Gastrocnemius medialis (tissue), 4 donors: ENCODE data around the gene BBS9. TPM values are rescaled to one million over a fixed set of nuclear protein-coding genes. Genes with fewer than 3 reads are reported as not detected.

Experiments
- ATAC-seq, 2 donors: fragments of 150-250 bp; one replicate each; pipeline ENCODE4 v1.9.1; 2016
- DNase-seq, 2 donors: peaks; one replicate each; pipeline ENCODE4 v3.0.0-alpha.2; 2019
- H3K27ac ChIP-seq, 4 donors: fragments of 200-600 bp; sonication (generic); 1 replicate in 1 of 4; 2 replicates in 3 of 4; pipeline ENCODE4 v1.5.1; 2016 to 2018; ENCODE audit warnings: mild to moderate bottlenecking in 2 of 4, moderate library complexity in 1 of 4
- H3K27me3 ChIP-seq, 3 donors: fragments of 200-600 bp; sonication (generic) in 2 of 3; 1 replicate in 1 of 3; 2 replicates in 2 of 3; pipeline versions ENCODE4 v1.5.1 to v1.6.0; 2016 to 2019; ENCODE audit warnings: mild to moderate bottlenecking in 1 of 3, moderate library complexity in 1 of 3
- H3K36me3 ChIP-seq, 2 donors: fragments of 200-600 bp; sonication (generic) in 1 of 2; one replicate each; pipeline ENCODE4 v1.5.1; 2017 to 2018
- H3K4me1 ChIP-seq, 2 donors: fragments of 200-600 bp; sonication (generic) in 1 of 2; one replicate each; pipeline ENCODE4 v1.5.1; 2016 to 2017; ENCODE audit warnings: mild to moderate bottlenecking in 2 of 2
- H3K4me3 ChIP-seq, 4 donors: fragments of 200-600 bp; sonication (generic) in 3 of 4; 1 replicate in 1 of 4; 2 replicates in 3 of 4; pipeline ENCODE4 v1.5.1; 2016 to 2019; ENCODE audit warnings: mild to moderate bottlenecking in 2 of 4
- H3K9me3 ChIP-seq, 3 donors: fragments of 200-600 bp; sonication (generic) in 2 of 3; 1 replicate in 1 of 3; 2 replicates in 2 of 3; pipeline ENCODE4 v1.5.1; 2016 to 2019
- POLR2A ChIP-seq, 2 donors: fragments of 450-650 bp; IDR thresholded peaks; one replicate each; pipeline ENCODE4 v1.6.1; 2017; ENCODE audit warnings: antibody characterized with exemption in 2 of 2, mild to moderate bottlenecking in 2 of 2, moderate library complexity in 2 of 2
- in situ Hi-C, 4 donors: fragments of 200-750 bp; cut with MboI; loops; one replicate each; pipeline versions ENCODE4 v1.15.0 to v1.8.0; 2017; ENCODE audit warnings: low sequenced_read_pairs in 4 of 4
- intact Hi-C: fragments of 100-400 bp; cut with DNase I; formaldehyde crosslinking; loops from one replicate; pipeline ENCODE4 v1.15.1; 2023; ENCODE audit warnings: low total_unique reads
- total RNA-seq, 4 donors: library from RNA; depleted of rRNA; stranded (reverse); fragments of >200 nt; gene quantifications; one replicate each; pipeline versions ENCODE4 v1.1.0 to v1.2.3, GENCODE V29; 2016
- TF ChIP-seq, protein P1 (sequence below), 5 experiments: fragments of 450-650 bp in 3 of 5; fragments of 200-600 bp in 2 of 5; sonication (generic) in 2 of 5; IDR thresholded peaks in 4 of 5; conservative IDR thresholded peaks in 1 of 5; 1 replicate in 4 of 5; 2 replicates in 1 of 5; pipeline ENCODE4 v1.5.1; 2016 to 2019; ENCODE audit warnings: antibody characterized with exemption in 5 of 5, mild to moderate bottlenecking in 3 of 5, moderate library complexity in 3 of 5

The BBS9 gene
- total RNA-seq, 4 donors from 2014 or later, result 3.5 to 6.5 (median 5.4) TPM

DNA sequence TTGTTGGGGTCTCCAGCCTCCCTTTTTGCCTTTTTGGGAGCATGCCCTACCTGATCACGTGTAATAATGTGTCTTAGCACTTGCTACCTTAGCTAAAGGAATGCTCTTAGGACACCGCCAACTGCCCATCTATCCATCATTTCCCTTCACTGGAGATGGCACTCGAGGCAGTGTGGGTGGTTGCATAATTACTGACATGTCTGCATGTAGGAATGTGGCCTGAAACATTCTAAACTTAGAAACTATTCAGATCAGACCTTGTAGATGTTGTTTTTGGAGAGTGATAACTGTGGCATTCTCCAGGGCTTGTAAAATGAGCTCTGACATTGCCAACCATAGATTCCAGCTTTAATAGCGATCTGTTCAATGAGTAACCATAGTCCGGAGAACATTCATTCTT is 365.8 kb downstream of the BBS9 start:
- no peak overlapping the region for H3K4me3 ChIP-seq
- no peaks in the 10 kb centered on the region for H3K36me3 ChIP-seq
- TF ChIP-seq, protein P1, sequence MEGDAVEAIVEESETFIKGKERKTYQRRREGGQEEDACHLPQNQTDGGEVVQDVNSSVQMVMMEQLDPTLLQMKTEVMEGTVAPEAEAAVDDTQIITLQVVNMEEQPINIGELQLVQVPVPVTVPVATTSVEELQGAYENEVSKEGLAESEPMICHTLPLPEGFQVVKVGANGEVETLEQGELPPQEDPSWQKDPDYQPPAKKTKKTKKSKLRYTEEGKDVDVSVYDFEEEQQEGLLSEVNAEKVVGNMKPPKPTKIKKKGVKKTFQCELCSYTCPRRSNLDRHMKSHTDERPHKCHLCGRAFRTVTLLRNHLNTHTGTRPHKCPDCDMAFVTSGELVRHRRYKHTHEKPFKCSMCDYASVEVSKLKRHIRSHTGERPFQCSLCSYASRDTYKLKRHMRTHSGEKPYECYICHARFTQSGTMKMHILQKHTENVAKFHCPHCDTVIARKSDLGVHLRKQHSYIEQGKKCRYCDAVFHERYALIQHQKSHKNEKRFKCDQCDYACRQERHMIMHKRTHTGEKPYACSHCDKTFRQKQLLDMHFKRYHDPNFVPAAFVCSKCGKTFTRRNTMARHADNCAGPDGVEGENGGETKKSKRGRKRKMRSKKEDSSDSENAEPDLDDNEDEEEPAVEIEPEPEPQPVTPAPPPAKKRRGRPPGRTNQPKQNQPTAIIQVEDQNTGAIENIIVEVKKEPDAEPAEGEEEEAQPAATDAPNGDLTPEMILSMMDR (IDR thresholded peaks at IDR 0.05 in 4 of 5, conservative IDR thresholded peaks at IDR 0.05 in 1 of 5), result no peak
- TF ChIP-seq POLR2A (IDR thresholded peaks at IDR 0.05), result no peak
- H3K9me3 ChIP-seq, result no peaks in the 10 kb centered on the region
- H3K4me1 ChIP-seq, result peaks cover 37 to 40% of the 10 kb centered on the region in 2 donors
- ATAC-seq (no peak), DNase-seq (no peak)
- intact Hi-C loops (no loop called here), in situ Hi-C loops (no loop called here)
- no peaks in the 10 kb centered on the region for H3K27me3 ChIP-seq
- no peak overlapping the region for H3K27ac ChIP-seq

DNA sequence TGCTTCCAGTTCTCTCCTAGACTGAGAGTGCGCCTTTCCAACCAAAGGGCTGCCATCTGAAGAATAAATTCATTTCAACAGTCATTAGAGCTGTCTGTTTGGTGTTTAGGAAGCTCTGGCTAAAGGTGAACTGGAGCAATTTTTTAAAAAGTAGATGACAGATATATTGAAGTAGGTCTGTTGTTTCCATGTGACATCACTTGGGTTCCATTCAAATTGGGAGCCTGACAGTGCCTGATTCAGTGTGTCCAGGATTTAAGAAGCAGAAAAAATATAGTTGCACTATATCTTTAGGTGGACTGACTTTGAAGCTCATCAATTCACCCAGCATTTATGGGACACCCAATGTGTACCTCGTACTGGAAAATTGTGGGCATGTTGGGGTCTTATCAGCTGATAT is 367.7 kb downstream of the BBS9 start:
- H3K4me1 ChIP-seq, result peaks cover 45 to 49% of the 10 kb centered on the region in 2 donors
- intact Hi-C loops, result no loop called here
- no peak for ATAC-seq

DNA sequence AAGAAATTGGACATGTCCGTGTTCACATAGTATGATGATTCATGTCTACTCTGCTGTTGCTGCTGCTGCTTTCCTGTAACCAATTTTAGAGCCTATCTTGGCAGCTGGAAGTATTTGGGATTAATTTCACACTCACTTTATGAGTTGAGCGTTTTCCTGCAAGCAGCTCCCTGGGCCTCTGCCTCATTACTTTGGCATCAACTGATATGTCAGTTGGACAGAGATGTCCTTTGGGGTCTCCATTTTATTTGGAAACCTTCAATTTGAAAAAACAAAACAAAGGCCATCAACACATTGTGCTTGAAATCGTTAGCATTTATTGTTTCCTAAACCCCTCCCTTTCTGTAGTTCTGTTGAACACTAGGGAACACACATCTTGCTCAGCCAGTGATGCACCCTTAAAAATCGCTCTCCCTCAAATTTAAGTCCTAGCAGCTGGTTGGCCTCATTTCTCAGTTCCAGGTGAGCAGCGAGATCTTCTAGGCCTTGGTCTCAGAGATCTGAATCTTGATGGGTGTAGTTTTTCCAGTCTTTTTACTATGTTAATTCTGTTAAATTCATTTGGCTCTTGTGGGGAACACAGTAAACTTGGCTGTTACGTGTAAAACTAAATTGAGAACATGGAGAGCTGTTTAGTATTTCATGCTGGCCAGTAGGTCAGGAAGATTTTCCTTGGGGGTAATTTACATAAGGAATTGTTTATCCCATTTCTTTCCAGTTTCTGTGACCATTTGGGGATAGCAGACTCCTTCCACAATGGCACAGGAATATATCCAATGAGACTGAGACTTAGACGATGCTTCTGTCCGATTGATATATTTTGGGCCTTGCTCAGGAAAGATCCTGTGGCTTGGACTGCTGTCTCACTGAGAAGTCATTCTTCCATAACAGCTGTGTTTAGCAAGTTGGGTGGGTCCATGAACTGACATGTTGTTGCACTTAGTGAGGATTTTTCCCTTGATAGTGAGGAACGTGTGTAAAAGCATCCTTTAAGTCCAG is 371.6 kb downstream of the BBS9 start:
- H3K27ac ChIP-seq, result peak overlapping the region; percentile 26 to 69 (median 57)
- intact Hi-C loops, result loop anchor here (5.0 kb wide), 1 partner anchor 51 kb away; no protein-coding TSS in a partner anchor
- H3K36me3 ChIP-seq, result no peaks in the 10 kb centered on the region
- H3K4me1 ChIP-seq, result peaks cover 31 to 40% of the 10 kb centered on the region in 2 donors
- H3K4me3 ChIP-seq, result no peak overlapping the region
- H3K9me3 ChIP-seq, result no peaks in the 10 kb centered on the region
- in situ Hi-C loops, result no loop called here
- no peak for TF ChIP-seq POLR2A (IDR thresholded peaks at IDR 0.05)
- TF ChIP-seq, protein P1 (IDR thresholded peaks at IDR 0.05 in 4 of 5, conservative IDR thresholded peaks at IDR 0.05 in 1 of 5), result no peak
- H3K27me3 ChIP-seq, result no peaks in the 10 kb centered on the region
- ATAC-seq, result peak; percentile 75 to 90
- no peak for DNase-seq

More for the DNA sequence above, 367.7 kb downstream of the BBS9 start:
- TF ChIP-seq, protein P1 (IDR thresholded peaks at IDR 0.05 in 4 of 5, conservative IDR thresholded peaks at IDR 0.05 in 1 of 5), result no peak
- TF ChIP-seq POLR2A (IDR thresholded peaks at IDR 0.05), result no peak
- in situ Hi-C loops, result no loop called here
- Histone ChIP-seq H3K27ac (no peak overlapping the region), H3K36me3 (no peaks in the 10 kb centered on the region), H3K27me3 (no peaks in the 10 kb centered on the region), H3K4me3 (no peak overlapping the region), H3K9me3 (no peaks in the 10 kb centered on the region)
- no peak for DNase-seq

DNA sequence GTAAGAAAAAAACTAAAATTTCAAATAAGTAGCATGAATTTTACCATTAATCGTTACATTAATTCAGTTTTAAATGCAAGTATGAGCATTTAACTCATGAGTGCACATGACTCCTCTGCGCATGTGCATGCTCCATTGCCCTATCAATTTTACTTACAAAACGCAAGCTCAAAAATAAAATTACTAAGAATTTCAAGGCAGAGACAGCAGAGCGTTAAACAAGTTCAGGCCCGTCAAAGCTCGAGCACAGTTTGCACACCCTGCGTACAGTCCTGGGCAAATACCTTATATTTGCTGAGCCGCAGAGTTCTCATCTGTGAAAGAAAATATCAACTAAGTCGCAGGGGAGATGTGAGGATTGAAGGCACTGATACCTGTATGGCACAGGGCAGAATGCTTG is 373.6 kb downstream of the BBS9 start:
- no peaks in the 10 kb centered on the region for H3K27me3 ChIP-seq
- in situ Hi-C loops, result no loop called here
- no peak for TF ChIP-seq POLR2A (IDR thresholded peaks at IDR 0.05)
- TF ChIP-seq, protein P1 (IDR thresholded peaks at IDR 0.05 in 4 of 5, conservative IDR thresholded peaks at IDR 0.05 in 1 of 5), result no peak
- no peak for ATAC-seq
- H3K4me1 ChIP-seq, result peaks cover 19 to 27% of the 10 kb centered on the region in 2 donors
- intact Hi-C loops, result loop anchor here (5.0 kb wide), 1 partner anchor 49 kb away; no protein-coding TSS in a partner anchor
- no peak overlapping the region for H3K4me3 ChIP-seq
- DNase-seq, result no peak
- H3K27ac ChIP-seq, result no peak overlapping the region
- no peaks in the 10 kb centered on the region for H3K36me3 ChIP-seq
- H3K9me3 ChIP-seq, result no peaks in the 10 kb centered on the region
